ENCODE results near the gene RIMS1. TPM values are rescaled to one million over a fixed set of nuclear protein-coding genes. Genes with fewer than 3 reads are reported as not detected.

The RIMS1 gene
- total and polyA plus RNA-seq, 2 of the 13 experiments (the other 11 are each of a cell fraction or from before 2014, with no cell fraction given), result not detected

GRCh38 chr6:72248621-72249020 is 362.3 kb downstream of the RIMS1 start (continued):
- TF ChIP-seq ZHX2 (IDR thresholded peaks at IDR 0.05; ENCODE audit: low read depth) (no peak), ZHX2 (CRISPR knock-in tag; IDR thresholded peaks at IDR 0.05; ENCODE audit: borderline replicate concordance) (no peak)

GRCh38 chr6:72250664-72251063 is 364.3 kb downstream of the RIMS1 start:
- 4% methylated on average over 3 of the region's 3 CpGs for WGBS (ENCODE audit: low lambda C conversion rate)
- no peaks in the 10 kb centered on the region for H3K9me3 ChIP-seq (ENCODE audit: low read length)
- TF ChIP-seq SIX1 (CRISPR knock-in tag; IDR thresholded peaks at IDR 0.05; ENCODE audit: borderline replicate concordance), result no peak
- no peak for TF ChIP-seq CHD4 (IDR thresholded peaks at IDR 0.05; ENCODE audit: borderline replicate concordance, low read length)
- no peak for TF ChIP-seq ISX (CRISPR knock-in tag; conservative IDR thresholded peaks at IDR 0.05)
- no peak for TF ChIP-seq TCF7L2 (IDR thresholded peaks at IDR 0.05; ENCODE audit: low read depth, low read length)
- TF ChIP-seq ZNF724P (CRISPR knock-in tag; IDR thresholded peaks at IDR 0.05; ENCODE audit: borderline replicate concordance), result no peak
- no peak for TF ChIP-seq JDP2 (CRISPR knock-in tag; IDR thresholded peaks at IDR 0.05; ENCODE audit: borderline replicate concordance)
- H3K36me3 ChIP-seq (replicated peaks in 1 of 2; ENCODE audit: control insufficient read depth in 1 of 2, insufficient read depth in 2 of 2, low read length in 2 of 2), result no peaks in the 10 kb centered on the region
- no peak overlapping the region for H3K27ac ChIP-seq (ENCODE audit: extremely low read length, insufficient read depth, low read length)
- FAIRE-seq (no peak), ATAC-seq (no peak), DNase-seq (ENCODE audit: low spot score) (no peak)
- POLR2A ChIA-PET, result no interaction called here
- H3K4me2 ChIP-seq (ENCODE audit: low read depth, low read length), result no peak overlapping the region
- no peak overlapping the region for H3K9ac ChIP-seq (ENCODE audit: insufficient read depth, low read depth, low read length)
- H3K79me2 ChIP-seq (ENCODE audit: insufficient read depth, low read length), result no peaks in the 10 kb centered on the region
- H3K4me3 ChIP-seq (replicated peaks in 1 of 3; ENCODE audit: insufficient read depth in 1 of 3, low read depth in 2 of 3, low read length in 3 of 3), result no peak overlapping the region
- no peaks in the 10 kb centered on the region for H3K4me1 ChIP-seq (ENCODE audit: insufficient read depth, low read length)
- intact Hi-C loops (cut with micrococcal nuclease; ENCODE audit: unreplicated experiment) (no loop called here), in situ Hi-C loops (cut with HindIII; ENCODE audit: extremely low pct_ligation_motif_present, low pct_unique_long_range_greater_than_20kb) (no loop called here)
- CTCF ChIA-PET (ENCODE audit: low intra/inter-chr PET ratio, low total read pairs), result no interaction called here
- no peaks in the 10 kb centered on the region for H3K27me3 ChIP-seq (ENCODE audit: control insufficient read depth in 1 of 2, insufficient read depth in 2 of 2, low read length in 2 of 2)
- no peaks in the 10 kb centered on the region for H4K20me1 ChIP-seq (ENCODE audit: insufficient read depth, low read length)
- no TSS peak for BruUV-seq (replicated peaks)
- no peak overlapping the region for H2AFZ ChIP-seq (ENCODE audit: low read length)

Measured in HepG2 (cell line).